ENCODE data around the gene MBP.

DNA sequence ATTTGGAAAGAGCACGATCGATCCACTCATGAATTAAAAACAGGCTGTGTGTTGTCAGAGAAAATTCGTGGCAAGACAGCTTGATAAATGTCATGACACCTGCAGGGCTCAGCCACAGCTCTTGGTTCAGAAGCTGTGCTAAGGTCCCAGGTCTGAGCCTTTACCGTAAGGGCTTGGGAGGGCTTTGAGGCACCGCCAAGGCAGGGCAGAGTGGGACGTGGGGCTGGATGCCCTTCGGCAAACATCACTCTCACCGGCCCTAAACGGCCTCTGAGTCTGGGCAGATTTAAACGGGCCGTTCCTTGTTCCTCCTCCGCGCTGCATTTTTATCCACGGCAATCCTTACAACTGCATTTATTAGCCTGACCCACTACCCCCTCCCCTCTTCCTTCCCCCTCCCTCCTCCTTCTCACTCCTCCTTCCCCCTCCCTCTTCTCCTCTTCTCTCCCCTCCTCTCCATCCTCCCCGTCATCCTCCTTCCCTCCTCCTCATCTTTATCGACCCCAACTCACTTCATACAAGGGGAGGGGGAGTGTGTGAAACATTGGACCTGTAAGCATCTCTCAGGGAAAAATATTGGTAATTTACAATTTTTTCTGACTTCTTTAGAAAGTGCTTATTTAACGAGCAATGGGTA, 33.9 kb downstream of the MBP start:
- TF ChIP-seq, protein P1, sequence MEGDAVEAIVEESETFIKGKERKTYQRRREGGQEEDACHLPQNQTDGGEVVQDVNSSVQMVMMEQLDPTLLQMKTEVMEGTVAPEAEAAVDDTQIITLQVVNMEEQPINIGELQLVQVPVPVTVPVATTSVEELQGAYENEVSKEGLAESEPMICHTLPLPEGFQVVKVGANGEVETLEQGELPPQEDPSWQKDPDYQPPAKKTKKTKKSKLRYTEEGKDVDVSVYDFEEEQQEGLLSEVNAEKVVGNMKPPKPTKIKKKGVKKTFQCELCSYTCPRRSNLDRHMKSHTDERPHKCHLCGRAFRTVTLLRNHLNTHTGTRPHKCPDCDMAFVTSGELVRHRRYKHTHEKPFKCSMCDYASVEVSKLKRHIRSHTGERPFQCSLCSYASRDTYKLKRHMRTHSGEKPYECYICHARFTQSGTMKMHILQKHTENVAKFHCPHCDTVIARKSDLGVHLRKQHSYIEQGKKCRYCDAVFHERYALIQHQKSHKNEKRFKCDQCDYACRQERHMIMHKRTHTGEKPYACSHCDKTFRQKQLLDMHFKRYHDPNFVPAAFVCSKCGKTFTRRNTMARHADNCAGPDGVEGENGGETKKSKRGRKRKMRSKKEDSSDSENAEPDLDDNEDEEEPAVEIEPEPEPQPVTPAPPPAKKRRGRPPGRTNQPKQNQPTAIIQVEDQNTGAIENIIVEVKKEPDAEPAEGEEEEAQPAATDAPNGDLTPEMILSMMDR (conservative IDR thresholded peaks at IDR 0.05): no peak
- no peak for TF ChIP-seq ZFX (IDR thresholded peaks at IDR 0.05)

All from C4-2B (cell line).